HS-27A (cell line): ENCODE data around the gene GRAP2.
A peak's percentile ranks its signal among the peaks of the same experiment; 100 is the strongest.
"Not testable (repeated sequence)": the region's sequence is repeated elsewhere in the genome, so short reads cannot be mapped to it uniquely, and the experiment has no call there.

Experiments
- DNase-seq: peaks from one replicate; pipeline ENCODE4 v3.0.0-alpha.2; 2012; ENCODE audit warnings: low read depth, missing footprints

The GRAP2 gene

DNA sequence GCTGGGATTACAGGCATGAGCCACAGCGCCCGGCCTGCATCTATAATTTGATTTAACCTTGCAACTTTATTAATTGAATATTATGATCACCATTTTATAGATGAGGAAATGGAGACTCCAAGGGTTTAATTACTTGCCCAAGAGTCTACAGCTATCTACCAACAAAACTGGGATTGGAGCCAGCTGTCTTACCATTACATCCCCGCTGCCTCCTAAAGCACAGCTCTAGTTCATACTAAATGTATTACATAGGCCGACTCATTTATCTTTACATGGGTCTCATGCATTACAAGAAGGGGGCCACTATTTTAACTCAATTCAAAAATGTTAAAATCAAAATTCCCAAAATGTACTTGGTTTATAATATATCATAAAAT, 45.2 kb downstream of the GRAP2 start:
- DNase-seq: no peak

GRCh38 chr22:39946503-39947219, 45.8 kb downstream of the GRAP2 start:
- no peak for DNase-seq

- DNase-seq: no peak
These were observed 46.6 kb downstream of the GRAP2 start for GRCh38 chr22:39947220-39948216.

DNA sequence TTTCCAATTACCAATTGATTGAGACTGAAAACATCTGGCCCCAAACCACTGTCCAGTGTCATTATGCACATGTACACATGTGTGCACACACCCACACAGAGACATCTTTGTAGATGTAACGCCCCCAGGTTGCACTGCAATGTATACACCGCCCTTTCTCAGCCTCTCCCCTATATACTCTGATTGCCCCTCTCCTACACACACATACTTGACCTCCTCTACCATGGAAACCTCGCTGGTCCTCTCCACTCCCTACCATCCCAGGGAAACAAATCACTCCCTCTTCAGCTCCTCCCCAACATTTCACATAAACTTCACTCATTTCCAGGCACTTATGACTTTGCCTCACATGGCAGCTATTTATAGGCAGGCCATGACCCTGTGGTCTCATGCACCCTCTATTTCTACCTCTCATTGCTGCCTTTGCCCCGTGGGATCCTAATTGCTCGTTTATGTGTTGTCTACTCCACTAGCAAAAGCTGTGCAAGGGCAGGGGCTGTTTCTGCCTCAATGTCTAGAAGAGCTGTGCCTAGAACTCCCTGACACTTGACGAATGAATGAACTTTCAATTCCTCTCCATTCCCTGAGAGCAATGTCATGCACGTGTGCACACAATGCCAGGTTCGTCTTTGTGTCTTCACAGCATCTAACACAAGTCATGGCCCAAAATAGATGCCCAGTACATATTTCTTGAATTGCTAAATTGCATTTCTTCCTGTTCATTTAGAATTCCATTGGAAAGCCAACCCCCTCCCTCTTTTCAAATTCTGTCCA, 49.3 kb downstream of the GRAP2 start:
- DNase-seq: no peak

DNA sequence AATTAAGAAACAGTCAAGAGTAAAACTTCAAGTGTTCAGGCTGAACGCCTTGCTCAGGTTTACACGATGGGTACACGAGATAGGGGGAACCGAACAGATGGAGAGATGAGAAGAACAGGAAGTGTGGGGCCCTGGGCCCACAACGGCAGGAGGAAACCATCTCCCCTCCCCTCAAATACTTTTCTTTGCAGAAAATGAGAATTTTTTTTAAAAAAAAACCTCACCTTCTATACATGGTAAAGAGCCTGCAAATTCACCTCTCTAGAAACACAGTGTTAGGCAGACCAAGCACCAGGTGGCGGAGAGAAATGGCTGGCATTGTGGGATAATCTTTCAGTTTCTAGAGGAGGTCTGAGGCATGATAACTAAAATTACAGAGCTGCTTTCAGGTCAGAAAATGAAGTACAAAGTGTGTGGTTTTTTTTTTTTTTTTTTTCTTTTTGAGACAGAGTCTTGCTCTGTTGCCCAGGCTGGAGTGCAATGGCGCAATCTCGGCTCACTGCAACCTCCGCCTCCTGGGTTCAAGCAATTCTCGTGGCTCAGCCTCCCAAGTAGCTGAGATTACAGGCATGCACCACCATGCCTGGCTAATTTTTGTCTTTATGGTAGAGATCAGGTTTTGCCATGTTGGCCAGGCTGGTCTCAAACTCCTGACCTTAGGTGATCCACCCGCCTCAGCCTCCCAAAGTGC, 50.9 kb downstream of the GRAP2 start:
- DNase-seq: not testable (repeated sequence)

GRCh38 chr22:39952347-39952746, 51.5 kb downstream of the GRAP2 start:
- DNase-seq: no peak

GRCh38 chr22:39953101-39953500, 52.2 kb downstream of the GRAP2 start:
- DNase-seq: no peak

DNA sequence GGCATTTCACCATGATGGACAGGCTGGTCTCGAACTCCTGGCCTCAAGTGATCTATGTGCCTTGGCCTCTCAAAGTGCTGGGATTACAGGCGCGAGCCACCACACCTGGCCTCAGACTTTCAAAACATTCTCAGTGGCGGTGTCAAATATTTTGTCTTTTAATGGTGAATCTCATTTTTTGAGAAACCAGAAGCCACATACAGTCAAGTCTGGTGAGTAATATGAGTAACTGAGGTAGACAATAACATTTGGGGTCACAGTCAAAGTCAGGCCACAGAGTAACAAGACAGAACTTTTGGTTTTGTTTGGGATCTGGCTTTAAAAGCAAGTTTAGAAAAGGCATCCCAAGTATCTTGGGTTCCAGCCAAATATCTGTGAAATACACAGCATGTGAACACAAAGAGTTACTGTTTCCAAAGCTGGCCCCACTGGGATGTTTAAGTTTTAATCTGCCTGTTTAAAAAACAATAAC, 53.7 kb downstream of the GRAP2 start:
- peak; percentile 31 for DNase-seq

DNA sequence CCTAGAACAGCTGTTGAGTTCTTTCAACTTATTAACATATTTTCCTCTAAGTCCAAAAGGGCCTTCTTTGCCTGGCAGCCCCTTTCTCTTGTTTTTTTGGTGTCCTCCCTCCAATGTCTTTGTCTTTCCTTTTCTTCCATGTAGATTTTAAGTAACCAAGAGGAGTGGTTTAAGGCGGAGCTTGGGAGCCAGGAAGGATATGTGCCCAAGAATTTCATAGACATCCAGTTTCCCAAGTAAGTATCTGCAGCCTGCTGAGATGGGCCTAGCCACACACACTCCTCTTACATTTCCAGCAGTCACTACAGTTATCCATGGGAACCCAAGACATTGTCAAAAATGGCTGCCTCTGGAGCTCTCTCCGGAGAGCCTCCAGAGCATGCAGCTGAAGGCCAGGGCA, 54.8 kb downstream of the GRAP2 start:
- no peak for DNase-seq

- DNase-seq: no peak
These were observed 56.2 kb downstream of the GRAP2 start for GRCh38 chr22:39956932-39957664.

GRCh38 chr22:39958009-39958711, 57.3 kb downstream of the GRAP2 start:
- no peak for DNase-seq

DNA sequence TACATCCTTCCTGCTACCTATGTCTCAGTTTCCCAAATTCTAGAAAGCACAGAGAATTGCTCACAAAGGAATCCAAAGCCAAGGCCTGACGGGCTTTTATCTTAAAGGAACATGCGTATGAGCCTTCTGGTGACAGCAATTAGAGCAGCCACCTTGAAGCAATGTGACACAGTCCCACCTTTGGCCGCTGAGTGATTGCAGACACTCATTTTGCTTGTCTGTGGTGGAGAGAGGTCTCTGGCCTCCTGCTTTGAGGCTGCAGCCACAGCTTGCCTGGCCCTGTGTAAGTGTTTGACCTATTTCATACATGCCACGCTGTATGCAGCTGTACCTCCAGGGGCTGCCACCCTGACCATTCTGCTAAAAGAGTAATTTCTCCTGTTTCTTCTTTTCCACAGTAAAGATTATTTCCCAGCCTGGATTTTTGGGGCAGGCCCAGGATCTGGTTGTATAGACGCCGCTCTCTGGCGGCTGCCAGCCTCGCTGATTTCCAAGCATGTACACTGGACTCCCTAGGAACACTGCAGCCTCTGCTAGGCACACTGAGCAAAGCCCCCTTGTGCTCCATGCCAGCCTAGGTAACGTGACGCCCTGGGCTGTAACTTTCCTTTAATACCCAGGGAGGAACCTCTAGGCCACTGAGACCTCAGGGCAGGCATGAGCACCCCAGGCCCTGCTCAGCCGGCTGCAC, 58.2 kb downstream of the GRAP2 start:
- no peak for DNase-seq

- peak; percentile 8 for DNase-seq
These were observed 59.0 kb downstream of the GRAP2 start, which contains the start of gene TMA7B for GRCh38 chr22:39959640-39960447. Gene TMA7B, plus strand, starts transcription at chr22:39960397. Its CDS starts 3,978 bp downstream, at chr22:39964375.

DNA sequence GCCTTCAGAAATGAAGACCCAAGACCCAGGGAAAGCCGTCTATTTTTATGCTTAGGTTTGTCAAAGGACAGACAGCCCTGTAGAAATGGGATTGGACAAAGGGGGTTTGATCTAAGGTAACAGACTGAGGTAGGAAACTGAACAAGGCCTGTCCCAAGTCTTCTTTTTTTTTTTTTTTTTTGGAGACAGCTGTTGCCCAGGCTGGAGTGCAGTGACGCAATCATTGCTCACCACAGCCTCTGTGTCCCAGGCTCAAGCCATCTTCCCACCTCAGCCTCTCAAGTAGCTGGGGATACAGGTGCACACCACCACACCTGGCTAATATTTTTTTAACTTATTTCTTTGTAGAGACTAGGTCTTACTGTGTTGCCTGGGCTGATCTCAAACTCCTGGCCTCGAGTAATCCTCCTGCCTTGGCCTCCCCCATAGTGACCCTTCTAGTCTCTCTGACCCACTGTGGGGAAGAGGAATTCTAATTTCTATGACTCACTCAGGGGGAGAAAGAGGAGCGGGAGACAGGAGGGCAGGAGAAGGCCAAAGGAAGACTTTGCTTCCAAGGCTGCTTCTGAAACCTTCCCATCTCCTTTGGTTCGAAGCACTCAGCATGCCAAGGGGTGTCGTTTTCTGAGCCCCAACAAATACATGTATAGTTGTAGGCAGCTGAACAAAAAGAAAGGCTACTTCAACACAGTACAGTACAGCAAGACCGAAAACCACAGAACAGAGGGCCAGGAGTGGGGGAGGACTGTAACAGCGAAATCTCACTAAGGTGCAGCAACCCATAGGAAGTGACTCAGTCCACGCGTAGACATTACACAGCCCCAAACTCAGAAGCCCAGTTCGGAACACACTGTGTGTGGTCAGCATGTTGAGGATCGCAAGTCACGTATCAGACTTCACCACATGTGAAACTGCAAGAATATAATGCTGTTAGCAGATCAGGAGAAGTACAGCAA, 60.2 kb downstream of the GRAP2 start:
- DNase-seq: peak; percentile 61

DNA sequence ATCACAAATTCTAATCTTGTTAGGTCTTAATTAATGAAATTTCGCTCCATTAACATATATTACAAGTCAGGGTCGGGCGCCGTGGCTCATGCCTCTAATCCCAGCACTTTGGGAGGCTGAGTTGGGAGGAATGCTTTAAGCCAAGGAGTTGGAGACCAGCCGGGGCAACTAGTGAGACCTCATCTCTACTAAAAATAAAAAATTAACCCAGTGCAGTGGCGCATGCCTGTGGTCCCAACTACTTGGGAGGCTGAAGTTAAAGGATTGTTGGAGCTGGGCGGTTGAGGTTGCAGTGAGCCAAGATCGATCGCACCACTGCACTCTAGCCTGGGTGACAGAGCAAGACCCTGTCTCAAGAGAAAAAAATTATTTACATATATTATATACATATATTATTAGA, 61.2 kb downstream of the GRAP2 start:
- DNase-seq: no peak

GRCh38 chr22:39965748-39966147, 64.9 kb downstream of the GRAP2 start:
- no peak for DNase-seq

GRCh38 chr22:39966470-39966869, 65.6 kb downstream of the GRAP2 start:
- DNase-seq: no peak
